Endothelial cell of hepatic sinusoid (primary cell): ENCODE data around the gene ADNP2.

ENCODE experiments used
- in situ Hi-C: cut with HindIII; loops from 2 replicates; pipeline ENCODE4 v1.10.0; 2017; ENCODE audit warnings: low sequenced_read_pairs

ADNP2 gene

GRCh38 chr18:80108739-80109675, at the start of gene ADNP2:
TSS of gene ADNP2 (plus strand) at chr18:80109262. CDS start at chr18:80117543, 8,281 bp downstream.
- in situ Hi-C loops = no loop called here

- in situ Hi-C loops = no loop called here
Measured at GRCh38 chr18:80059945-80060344, 49.1 kb upstream of the ADNP2 start.

- in situ Hi-C loops = no loop called here
Measured at GRCh38 chr18:80065705-80066104, 43.4 kb upstream of the ADNP2 start.

GRCh38 chr18:80067321-80067720, 41.7 kb upstream of the ADNP2 start:
- in situ Hi-C loops = no loop called here

- in situ Hi-C loops = no loop called here
Measured at GRCh38 chr18:80067897-80068296, 41.2 kb upstream of the ADNP2 start.

GRCh38 chr18:80068571-80069272, 40.3 kb upstream of the ADNP2 start:
- in situ Hi-C loops = no loop called here

- in situ Hi-C loops = no loop called here
Measured at GRCh38 chr18:80070825-80071224, 38.2 kb upstream of the ADNP2 start.

GRCh38 chr18:80074183-80074582, 34.9 kb upstream of the ADNP2 start:
- in situ Hi-C loops = no loop called here

- in situ Hi-C loops = no loop called here
Measured at GRCh38 chr18:80074697-80075096, 34.4 kb upstream of the ADNP2 start.

- in situ Hi-C loops = no loop called here
Measured at GRCh38 chr18:80075940-80076339, 33.1 kb upstream of the ADNP2 start.

- in situ Hi-C loops = no loop called here
Measured at GRCh38 chr18:80076379-80076778, 32.7 kb upstream of the ADNP2 start.

GRCh38 chr18:80077873-80078272, 31.2 kb upstream of the ADNP2 start:
- in situ Hi-C loops = no loop called here

- in situ Hi-C loops = no loop called here
Measured at GRCh38 chr18:80086281-80086680, 22.8 kb upstream of the ADNP2 start.

- in situ Hi-C loops = no loop called here
Measured at GRCh38 chr18:80088036-80088435, 21.0 kb upstream of the ADNP2 start.

GRCh38 chr18:80088823-80089222, 20.2 kb upstream of the ADNP2 start:
- in situ Hi-C loops = no loop called here

- in situ Hi-C loops = loop anchor here (5.0 kb wide), 2 partner anchors 42 to 73 kb away; no protein-coding TSS in a partner anchor
Measured at GRCh38 chr18:80095414-80095813, 13.6 kb upstream of the ADNP2 start.

- in situ Hi-C loops = loop anchor here (5.0 kb wide), 2 partner anchors 41 to 74 kb away; no protein-coding TSS in a partner anchor
Measured at GRCh38 chr18:80096032-80096565, 13.0 kb upstream of the ADNP2 start.

GRCh38 chr18:80097201-80097600, 11.9 kb upstream of the ADNP2 start:
- in situ Hi-C loops = loop anchor here (5.0 kb wide), 2 partner anchors 40 to 75 kb away; no protein-coding TSS in a partner anchor

GRCh38 chr18:80103231-80103630, 5.8 kb upstream of the ADNP2 start:
- in situ Hi-C loops = no loop called here

GRCh38 chr18:80104364-80104779, 4.7 kb upstream of the ADNP2 start:
- in situ Hi-C loops = no loop called here

- in situ Hi-C loops = no loop called here
Measured at GRCh38 chr18:80105369-80106167, 3.5 kb upstream of the ADNP2 start.
